ENCODE results near the gene MMRN1.

Gene MMRN1

GRCh38 chr4:89906777-89907521 lies 12.3 kb downstream of the MMRN1 start:
- DNase-seq (ENCODE audit: low spot score): peak; percentile 3

DNA sequence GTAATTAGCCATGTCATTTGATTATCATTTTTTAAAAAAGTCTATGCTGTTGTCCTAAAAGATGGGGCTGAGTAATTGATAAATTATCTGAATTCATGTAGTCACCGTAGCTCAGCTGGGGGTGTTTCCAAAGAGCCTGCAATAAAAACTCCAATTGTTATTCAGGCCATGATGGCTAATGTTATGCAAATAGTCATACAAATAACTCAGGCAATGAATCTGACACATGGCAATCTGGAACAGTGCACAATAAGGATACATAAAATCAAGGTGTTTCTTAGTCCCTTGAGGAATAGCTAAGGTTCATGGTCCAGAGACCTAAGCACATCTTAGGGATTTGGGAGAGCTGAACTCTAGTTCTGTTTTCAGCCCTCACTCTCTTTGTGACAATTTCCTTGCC lies 15.2 kb downstream of the MMRN1 start:
- no peak for DNase-seq (ENCODE audit: low spot score)

GRCh38 chr4:89913623-89914022 lies 19.0 kb downstream of the MMRN1 start:
- DNase-seq (ENCODE audit: low spot score): no peak

DNA sequence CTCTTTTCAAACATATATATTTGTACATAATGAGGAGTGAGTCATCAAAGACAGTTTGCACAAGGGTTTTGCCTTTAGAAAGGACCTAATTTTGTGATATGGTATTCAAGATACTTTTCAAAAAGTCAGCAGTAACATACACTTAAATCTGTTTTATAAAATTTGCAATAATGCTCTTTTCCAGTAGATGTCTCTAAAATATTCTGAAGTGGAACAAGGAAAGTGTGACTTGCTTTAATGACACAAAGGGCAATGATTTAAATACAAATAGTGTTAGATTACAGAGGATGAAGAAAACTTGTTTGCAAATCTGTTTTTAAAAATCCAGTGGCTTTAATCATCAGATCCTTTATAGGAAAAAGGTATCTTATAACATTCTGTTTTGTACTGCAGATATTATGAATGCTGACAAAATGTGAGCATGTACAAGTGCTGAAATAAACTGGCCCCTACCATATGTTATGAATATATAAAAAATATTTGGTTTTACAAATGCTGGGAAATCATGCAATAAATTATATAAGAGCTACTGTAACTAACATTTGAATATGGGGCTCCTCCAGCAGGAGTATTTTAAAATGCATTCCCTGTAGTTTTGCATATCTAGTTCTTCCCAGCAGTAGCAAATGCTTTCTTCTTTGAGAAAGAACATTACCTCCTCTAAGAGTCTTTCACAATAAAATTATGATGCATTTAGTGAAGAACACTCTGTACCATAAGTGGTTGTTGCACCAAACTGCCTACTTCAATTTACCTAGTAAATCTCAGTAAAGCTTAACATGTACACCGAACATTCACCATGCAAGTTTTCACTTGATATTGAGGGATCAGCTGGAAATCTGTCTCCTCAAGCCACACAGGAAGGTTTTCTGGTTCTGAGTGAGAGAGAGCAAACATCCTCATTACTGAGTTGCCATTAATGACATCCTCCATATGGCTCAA lies 20.2 kb downstream of the MMRN1 start:
- no peak for DNase-seq (ENCODE audit: low spot score)

GRCh38 chr4:89915937-89916336 lies 21.3 kb downstream of the MMRN1 start:
- DNase-seq (ENCODE audit: low spot score): no peak

DNA sequence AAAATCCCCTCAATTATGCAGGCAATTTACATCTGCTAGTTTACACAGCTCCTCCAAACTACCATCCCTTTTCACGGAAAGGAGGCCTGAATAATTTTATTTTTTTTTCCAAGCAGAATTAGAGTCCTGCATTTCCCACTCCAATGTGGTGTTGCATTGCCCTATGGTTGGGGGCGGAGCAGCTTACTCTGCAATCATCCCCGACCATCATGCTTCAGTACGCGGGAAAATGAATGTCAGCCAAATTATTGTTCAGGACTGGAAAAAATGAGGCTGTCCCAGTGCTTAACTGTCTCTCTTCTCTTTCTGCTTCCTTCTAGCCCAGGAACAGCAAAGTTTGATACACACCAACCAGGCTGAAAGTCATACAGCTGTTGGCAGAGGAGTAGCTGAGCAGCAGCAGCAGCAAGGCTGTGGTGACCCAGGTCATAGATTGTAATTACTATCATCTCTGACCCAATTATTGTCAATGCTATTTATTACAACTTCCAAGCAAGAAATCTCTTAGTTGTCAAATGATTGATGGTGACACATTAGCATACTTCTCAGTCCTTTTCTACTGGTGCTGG lies 28.3 kb downstream of the MMRN1 start:
- DNase-seq (ENCODE audit: low spot score): no peak

GRCh38 chr4:89928838-89929237 lies 34.2 kb downstream of the MMRN1 start:
- no peak for DNase-seq (ENCODE audit: low spot score)

DNA sequence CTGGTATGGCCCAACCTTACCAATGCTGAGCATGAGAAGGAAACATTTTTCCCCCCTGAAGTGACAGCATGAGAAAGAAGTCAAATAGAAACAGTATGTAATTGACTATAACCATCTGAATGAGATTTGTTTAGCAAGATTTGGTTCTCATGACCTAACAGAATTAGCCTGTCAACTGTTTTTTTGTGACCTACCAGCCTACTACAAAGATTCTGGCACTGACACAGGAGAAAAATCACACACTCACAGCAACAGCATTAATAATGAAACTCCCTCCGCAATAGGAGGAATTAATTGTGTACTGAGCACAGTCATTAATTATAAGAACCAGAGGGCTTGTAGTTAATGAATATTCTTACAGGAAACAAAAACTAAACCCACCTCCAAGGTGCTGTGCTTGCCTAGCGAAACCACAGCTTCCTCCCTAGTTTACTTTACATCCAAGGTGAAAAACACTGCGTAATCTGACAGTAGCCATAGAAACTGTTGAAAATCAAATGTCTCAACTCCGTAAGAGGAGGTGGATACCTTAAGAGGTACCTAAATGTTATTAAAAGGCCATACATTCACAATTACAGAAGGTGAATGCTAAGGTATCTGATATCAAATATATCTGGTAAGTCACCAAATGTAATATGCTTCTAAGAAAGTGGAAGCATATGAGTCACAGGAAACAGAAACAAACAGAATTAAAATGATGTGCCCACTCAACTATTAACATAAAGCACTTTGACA lies 34.9 kb downstream of the MMRN1 start:
- DNase-seq (ENCODE audit: low spot score): peak; percentile 61

DNA sequence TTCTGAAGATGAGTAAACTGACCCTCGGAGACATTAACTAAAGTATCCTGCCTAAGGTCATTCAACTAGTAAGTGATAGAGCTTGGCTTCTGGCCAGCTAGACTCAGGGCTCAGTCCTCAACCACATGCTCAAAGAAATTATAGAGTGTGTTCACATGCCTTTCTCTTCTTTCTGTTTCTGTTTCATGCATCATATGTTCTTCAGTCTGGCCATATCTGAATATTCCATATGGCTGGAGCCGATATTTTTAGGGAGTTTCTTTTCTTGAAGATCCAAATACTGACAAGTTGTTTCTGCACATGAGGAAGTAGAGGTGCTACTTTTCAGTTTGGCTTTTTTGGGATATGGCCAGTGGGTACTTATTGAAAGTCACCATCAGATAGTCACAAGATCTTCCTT lies 44.9 kb downstream of the MMRN1 start:
- peak; percentile 30 for DNase-seq (ENCODE audit: low spot score)

- peak; percentile 13 for DNase-seq (ENCODE audit: low spot score)
Measured at GRCh38 chr4:89939994-89940393, 45.3 kb downstream of the MMRN1 start.

DNA sequence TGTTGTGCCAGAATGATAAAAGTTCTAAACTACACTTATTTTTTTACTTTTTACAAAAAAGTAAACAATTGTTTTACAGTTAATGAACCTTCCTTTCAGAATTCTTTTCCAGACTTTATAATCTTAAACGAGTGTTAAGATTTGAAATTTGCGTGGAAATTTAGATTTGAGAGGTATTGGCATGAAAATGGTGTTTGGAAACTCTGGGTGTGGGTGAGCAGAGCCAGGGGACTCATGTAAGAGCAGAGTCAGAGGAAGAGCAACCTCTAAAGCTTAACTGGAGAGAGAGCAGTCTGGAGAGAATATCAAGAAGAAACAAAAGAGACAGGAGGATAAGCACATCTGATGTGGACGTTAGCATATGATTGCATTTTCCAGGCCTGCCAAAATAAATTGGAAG lies 48.2 kb downstream of the MMRN1 start:
- DNase-seq (ENCODE audit: low spot score): no peak

- DNase-seq (ENCODE audit: low spot score): peak; percentile 16
Measured at GRCh38 chr4:89949782-89950387, 55.2 kb downstream of the MMRN1 start.

- DNase-seq (ENCODE audit: low spot score): no peak
Measured at GRCh38 chr4:89952458-89952857, 57.8 kb downstream of the MMRN1 start.

- DNase-seq (ENCODE audit: low spot score): no peak
Measured at GRCh38 chr4:89954906-89955695, 60.4 kb downstream of the MMRN1 start.

DNA sequence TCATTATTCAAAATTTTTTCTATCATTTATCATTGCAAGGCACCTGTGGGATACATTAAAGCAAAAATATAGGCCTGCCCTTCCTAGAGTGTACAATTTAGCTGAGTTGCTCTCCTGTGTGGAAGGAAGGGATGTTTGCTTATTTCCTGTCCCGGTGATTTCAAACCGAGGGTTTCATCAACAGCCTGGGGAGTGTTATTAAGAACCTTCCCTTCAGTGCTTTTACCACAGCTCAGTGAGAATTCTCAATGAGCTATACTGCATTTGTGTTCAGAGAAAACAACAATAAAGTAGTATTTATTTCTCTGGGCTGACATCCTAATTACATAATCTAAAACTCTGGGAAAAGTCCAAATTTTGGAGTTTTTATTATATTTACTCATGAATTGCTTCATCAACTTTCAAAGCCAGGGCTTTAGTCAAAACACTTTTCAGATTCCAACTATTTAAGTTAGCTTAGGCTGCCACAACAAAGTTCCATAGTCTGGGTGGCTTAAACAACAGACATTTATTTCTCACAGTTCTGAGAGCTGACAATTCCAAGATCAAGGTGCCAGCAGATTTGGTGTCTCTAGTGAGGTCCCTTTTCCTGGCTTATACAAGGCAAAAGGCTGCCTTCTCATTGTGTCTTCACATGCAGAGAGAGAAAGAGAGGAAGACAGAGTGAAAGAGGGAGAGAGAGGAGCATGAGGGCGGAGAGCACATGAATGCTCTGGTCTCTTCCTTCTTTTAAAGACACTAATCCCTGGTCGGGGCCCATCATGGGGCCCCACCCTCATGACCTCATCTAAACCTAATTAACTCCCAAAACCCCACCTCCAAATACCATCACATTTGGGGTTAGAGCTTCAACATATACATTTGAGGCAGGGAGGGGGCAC lies 62.6 kb downstream of the MMRN1 start:
- no peak for DNase-seq (ENCODE audit: low spot score)

DNA sequence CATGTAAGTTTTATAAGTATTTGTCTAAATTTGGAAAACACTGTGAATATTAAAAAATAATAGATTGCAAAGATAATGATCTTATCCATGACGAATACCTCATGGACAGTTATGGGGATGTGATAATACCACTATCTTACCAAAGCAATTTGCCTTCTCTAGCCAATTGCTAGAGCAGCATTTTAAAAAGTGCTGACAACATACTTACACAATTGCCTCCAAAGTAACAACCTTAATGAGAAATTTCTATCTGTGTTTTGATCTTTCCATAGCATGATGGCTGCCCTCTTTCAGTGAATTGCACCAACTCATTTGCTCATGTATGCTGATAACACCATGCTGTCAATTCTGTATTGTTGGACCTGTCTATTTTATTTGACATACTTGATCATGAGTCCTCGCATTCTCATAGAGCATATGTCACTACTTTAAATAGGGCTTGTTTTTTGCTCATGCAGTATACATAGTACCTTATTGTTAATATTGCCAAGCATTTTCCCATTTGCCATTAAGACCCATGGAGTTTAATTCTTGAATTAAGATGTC lies 87.2 kb downstream of the MMRN1 start:
- DNase-seq (ENCODE audit: low spot score): no peak

- DNase-seq (ENCODE audit: low spot score): no peak
Measured at GRCh38 chr4:89988268-89988667, 93.6 kb downstream of the MMRN1 start.

DNA sequence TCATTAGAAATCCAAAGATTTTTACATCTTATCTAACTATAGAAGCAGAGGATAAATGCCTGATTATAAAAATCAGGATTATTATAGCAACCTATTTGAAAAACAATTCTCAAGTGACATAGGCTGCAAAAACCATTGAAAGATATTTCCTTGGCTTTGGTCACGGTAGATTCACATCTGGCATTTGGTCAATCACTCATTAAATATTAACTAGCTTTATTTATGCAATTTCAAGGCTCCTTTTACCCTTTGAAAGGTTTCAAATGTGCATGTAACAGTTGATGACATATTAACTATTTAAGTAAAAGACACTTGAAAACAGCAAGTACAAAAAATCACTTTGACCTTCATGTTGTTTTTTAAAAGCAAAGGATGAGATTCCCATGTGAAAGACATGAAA lies 98.1 kb downstream of the MMRN1 start:
- DNase-seq (ENCODE audit: low spot score): peak; percentile 73

DNA sequence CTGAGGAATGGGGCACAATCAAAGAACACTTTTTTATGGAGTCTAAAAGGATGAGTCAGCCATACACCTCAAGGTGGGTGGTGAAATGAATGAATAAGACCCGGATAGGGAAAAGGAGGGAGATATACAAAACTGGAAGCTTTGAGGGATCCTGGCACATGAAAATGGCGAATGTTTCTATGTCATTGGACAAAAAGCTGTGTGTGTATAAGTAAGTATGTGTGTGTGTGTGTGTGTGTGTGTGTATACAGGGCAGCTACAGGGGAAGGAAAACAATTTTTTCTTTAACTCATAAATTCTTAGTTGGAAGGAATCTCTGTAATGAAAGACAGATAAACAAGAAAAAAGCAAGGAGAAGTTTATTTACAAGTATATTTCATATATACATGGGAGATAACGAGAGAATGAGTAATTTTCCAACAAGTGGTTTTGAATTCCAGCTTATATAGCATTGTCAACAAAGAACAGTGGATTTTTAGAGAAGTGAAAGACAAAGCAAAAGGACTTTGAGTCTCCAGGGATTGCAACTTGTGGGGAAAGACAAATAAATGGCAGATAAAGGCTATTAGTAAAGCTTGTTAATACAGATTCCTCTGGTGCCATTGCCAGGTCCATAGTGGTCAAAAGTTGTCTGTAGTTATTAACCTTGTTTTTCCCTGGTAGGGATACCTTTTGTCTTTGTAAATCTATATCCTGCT lies 99.7 kb downstream of the MMRN1 start:
- peak; percentile 48 for DNase-seq (ENCODE audit: low spot score)

All from kidney tubule cell (primary cell).